Right cardiac atrium (tissue), 5 donors: ENCODE results near the gene GDPD1. TPM values are rescaled to one million over a fixed set of nuclear protein-coding genes. Genes with fewer than 3 reads are reported as not detected.

ENCODE experiments used
- ATAC-seq, 2 donors: fragments of 200-7000 bp; cut with Tn5 transposase; one replicate each; pipeline versions ENCODE4 v1.8.0 to v1.9.1; 2020; ENCODE audit warnings: moderate library complexity in 2 of 2, mild to moderate bottlenecking in 1 of 2
- DNase-seq, 3 donors: peaks; one replicate each; pipeline ENCODE4 v3.0.0-alpha.2; 2020
- H3K27ac ChIP-seq: one replicate; pipeline ENCODE4 v1.5.1; 2013; ENCODE audit warnings: mild to moderate bottlenecking, low read length, control low read depth, moderate library complexity
- H3K27me3 ChIP-seq: one replicate; pipeline ENCODE4 v1.6.1; 2013; ENCODE audit not compliant: control insufficient read depth, insufficient read depth
- H3K4me1 ChIP-seq: one replicate; pipeline ENCODE4 v1.6.1; 2013; ENCODE audit warnings: low read length; ENCODE audit not compliant: control insufficient read depth, insufficient read depth
- H3K4me3 ChIP-seq: one replicate; pipeline ENCODE4 v1.5.1; 2013; ENCODE audit warnings: low read length, control low read depth
- H3K9me3 ChIP-seq: one replicate; pipeline ENCODE4 v1.6.1; 2013; ENCODE audit warnings: low read length; ENCODE audit not compliant: control insufficient read depth
- WGBS: extraction: QIAGEN DNeasy Blood & Tissue Kit; methylation state at CpG from one replicate; pipeline ENCODE4 v1.1.7; 2013; 5-methylcytosine and 5-hydroxymethylcytosine counted together
- intact Hi-C, 4 donors: fragments of 100-400 bp; cut with DNase I; formaldehyde crosslinking; loops; one replicate each; pipeline versions ENCODE4 v1.11.0 to v1.14.0; 2022 to 2023
- polyA plus RNA-seq: library from polyadenylated mRNA; stranded (reverse); fragments of 200-250 nt; gene quantifications from one replicate; pipeline ENCODE4 v1.2.3, GENCODE V29; 2013
- total RNA-seq, 4 donors: library from RNA; stranded (reverse); fragmentation: NEBNext Ultra II Directional; extraction: Animal tissue kit (Norgen Biotek cat#: 25700); gene quantifications; one replicate each; pipeline ENCODE4 v1.2.1, GENCODE V29; 2021
- donor health status: healthy with polysubstance abuse.
- donor health status: DM: no; HTN: yes; CAD: no.
- donor health status: DM: no; HTN: no; CAD: no.
- donor health status: DM: no; HTN: yes; CAD: no; lungs with severe emphysema.
- donor health status: DM: yes; HTN: yes; CAD: no.

Gene GDPD1
- total and polyA plus RNA-seq, 5 donors, result 2.4 to 5.2 (median 2.7) TPM

GRCh38 chr17:59244081-59244480, 23.8 kb downstream of the GDPD1 start:
- no peak overlapping the region for H3K27ac ChIP-seq
- H3K27me3 ChIP-seq, result no peaks in the 10 kb centered on the region
- H3K4me1 ChIP-seq, result no peaks in the 10 kb centered on the region
- H3K4me3 ChIP-seq, result no peak overlapping the region
- H3K9me3 ChIP-seq, result no peaks in the 10 kb centered on the region
- ATAC-seq, result no peak
- DNase-seq, result no peak
- WGBS, result 86% methylated on average over 6 of the region's 6 CpGs
- intact Hi-C loops, result no loop called here

GRCh38 chr17:59254742-59255141, 34.4 kb downstream of the GDPD1 start:
- H3K27me3 ChIP-seq, result no peaks in the 10 kb centered on the region
- intact Hi-C loops, result no loop called here
- H3K4me1 ChIP-seq, result no peaks in the 10 kb centered on the region
- H3K27ac ChIP-seq, result no peak overlapping the region
- H3K9me3 ChIP-seq, result no peaks in the 10 kb centered on the region
- ATAC-seq (no peak), DNase-seq (no peak)
- WGBS, result 80% methylated on average over 2 of the region's 2 CpGs
- H3K4me3 ChIP-seq, result no peak overlapping the region

- Histone ChIP-seq H3K27ac (no peak overlapping the region), H3K4me3 (no peak overlapping the region), H3K9me3 (no peaks in the 10 kb centered on the region), H3K27me3 (no peaks in the 10 kb centered on the region), H3K4me1 (no peaks in the 10 kb centered on the region)
- 51% methylated on average over 2 of the region's 2 CpGs for WGBS
- intact Hi-C loops, result no loop called here
- ATAC-seq (peak in 1 of 2 donors; percentile 65), DNase-seq (no peak)
Measured at GRCh38 chr17:59257101-59257500, 36.8 kb downstream of the GDPD1 start.

GRCh38 chr17:59260722-59261121, 40.4 kb downstream of the GDPD1 start:
- Histone ChIP-seq H3K27me3 (no peaks in the 10 kb centered on the region), H3K27ac (no peak overlapping the region), H3K4me1 (no peaks in the 10 kb centered on the region), H3K9me3 (no peaks in the 10 kb centered on the region), H3K4me3 (no peak overlapping the region)
- intact Hi-C loops, result no loop called here
- ATAC-seq, result no peak
- 95% methylated on average over 2 of the region's 2 CpGs for WGBS
- no peak for DNase-seq

- no peaks in the 10 kb centered on the region for H3K27me3 ChIP-seq
- DNase-seq (no peak), ATAC-seq (no peak)
- no peaks in the 10 kb centered on the region for H3K9me3 ChIP-seq
- no peak overlapping the region for H3K27ac ChIP-seq
- 81% methylated on average over 4 of the region's 4 CpGs for WGBS
- H3K4me1 ChIP-seq, result no peaks in the 10 kb centered on the region
- intact Hi-C loops, result no loop called here
- H3K4me3 ChIP-seq, result no peak overlapping the region
Measured at GRCh38 chr17:59266745-59267144, 46.4 kb downstream of the GDPD1 start.

GRCh38 chr17:59267776-59268175, 47.5 kb downstream of the GDPD1 start:
- WGBS, result 92% methylated on average over 5 of the region's 5 CpGs
- no peaks in the 10 kb centered on the region for H3K27me3 ChIP-seq
- intact Hi-C loops, result no loop called here
- no peaks in the 10 kb centered on the region for H3K9me3 ChIP-seq
- ATAC-seq, result no peak
- H3K4me3 ChIP-seq, result no peak overlapping the region
- no peak for DNase-seq
- no peak overlapping the region for H3K27ac ChIP-seq
- no peaks in the 10 kb centered on the region for H3K4me1 ChIP-seq

- WGBS, result 72% methylated on average over 1 of the region's 1 CpG
- H3K9me3 ChIP-seq, result no peaks in the 10 kb centered on the region
- ATAC-seq (no peak), DNase-seq (no peak)
- H3K27me3 ChIP-seq, result no peaks in the 10 kb centered on the region
- no peak overlapping the region for H3K27ac ChIP-seq
- H3K4me3 ChIP-seq, result no peak overlapping the region
- intact Hi-C loops, result no loop called here
- H3K4me1 ChIP-seq, result no peaks in the 10 kb centered on the region
Measured at GRCh38 chr17:59275618-59276017, 55.3 kb downstream of the GDPD1 start.

GRCh38 chr17:59277031-59277430, 56.7 kb downstream of the GDPD1 start:
- 83% methylated on average over 4 of the region's 4 CpGs for WGBS
- H3K27me3 ChIP-seq, result no peaks in the 10 kb centered on the region
- H3K27ac ChIP-seq, result no peak overlapping the region
- no peaks in the 10 kb centered on the region for H3K9me3 ChIP-seq
- no peak overlapping the region for H3K4me3 ChIP-seq
- no peaks in the 10 kb centered on the region for H3K4me1 ChIP-seq
- intact Hi-C loops, result no loop called here
- DNase-seq, result no peak
- ATAC-seq, result no peak

GRCh38 chr17:59278406-59278805, 58.1 kb downstream of the GDPD1 start:
- no peaks in the 10 kb centered on the region for H3K27me3 ChIP-seq
- intact Hi-C loops, result no loop called here
- ATAC-seq, result no peak
- WGBS, result 91% methylated on average over 4 of the region's 4 CpGs
- no peaks in the 10 kb centered on the region for H3K4me1 ChIP-seq
- DNase-seq, result no peak
- H3K4me3 ChIP-seq, result no peak overlapping the region
- H3K9me3 ChIP-seq, result no peaks in the 10 kb centered on the region
- H3K27ac ChIP-seq, result no peak overlapping the region

- intact Hi-C loops, result no loop called here
- Histone ChIP-seq H3K27me3 (no peaks in the 10 kb centered on the region), H3K27ac (no peak overlapping the region), H3K4me3 (no peak overlapping the region), H3K4me1 (no peaks in the 10 kb centered on the region), H3K9me3 (no peaks in the 10 kb centered on the region)
- DNase-seq (no peak), ATAC-seq (no peak)
- 67% methylated on average over 4 of the region's 4 CpGs for WGBS
Measured at GRCh38 chr17:59284317-59284716, 64.0 kb downstream of the GDPD1 start.

GRCh38 chr17:59287452-59287851, 67.1 kb downstream of the GDPD1 start:
- intact Hi-C loops, result no loop called here
- 59% methylated on average over 1 of the region's 1 CpG for WGBS
- no peaks in the 10 kb centered on the region for H3K4me1 ChIP-seq

GRCh38 chr17:59287891-59288290, 67.6 kb downstream of the GDPD1 start:
- DNase-seq, result no peak
- no peak overlapping the region for H3K4me3 ChIP-seq
- no peak for ATAC-seq
- H3K27ac ChIP-seq, result no peak overlapping the region
- no peaks in the 10 kb centered on the region for H3K27me3 ChIP-seq
- intact Hi-C loops, result no loop called here
- 75% methylated on average over 3 of the region's 3 CpGs for WGBS
- H3K4me1 ChIP-seq, result no peaks in the 10 kb centered on the region
- H3K9me3 ChIP-seq, result no peaks in the 10 kb centered on the region

More at GRCh38 chr17:59287452-59287851, 67.1 kb downstream of the GDPD1 start:
- Histone ChIP-seq H3K4me3 (no peak overlapping the region), H3K27ac (no peak overlapping the region), H3K9me3 (no peaks in the 10 kb centered on the region), H3K27me3 (no peaks in the 10 kb centered on the region)
- ATAC-seq (peak; percentile 33 to 58), DNase-seq (no peak)
